Measurements from ENCODE around the gene CMIP. TPM values are rescaled to one million over a fixed set of nuclear protein-coding genes. Genes with fewer than 3 reads are reported as not detected.

Gene CMIP
- total and polyA plus RNA-seq, 7 donors = 1.4 to 8.9 (median 4.1) TPM

DNA sequence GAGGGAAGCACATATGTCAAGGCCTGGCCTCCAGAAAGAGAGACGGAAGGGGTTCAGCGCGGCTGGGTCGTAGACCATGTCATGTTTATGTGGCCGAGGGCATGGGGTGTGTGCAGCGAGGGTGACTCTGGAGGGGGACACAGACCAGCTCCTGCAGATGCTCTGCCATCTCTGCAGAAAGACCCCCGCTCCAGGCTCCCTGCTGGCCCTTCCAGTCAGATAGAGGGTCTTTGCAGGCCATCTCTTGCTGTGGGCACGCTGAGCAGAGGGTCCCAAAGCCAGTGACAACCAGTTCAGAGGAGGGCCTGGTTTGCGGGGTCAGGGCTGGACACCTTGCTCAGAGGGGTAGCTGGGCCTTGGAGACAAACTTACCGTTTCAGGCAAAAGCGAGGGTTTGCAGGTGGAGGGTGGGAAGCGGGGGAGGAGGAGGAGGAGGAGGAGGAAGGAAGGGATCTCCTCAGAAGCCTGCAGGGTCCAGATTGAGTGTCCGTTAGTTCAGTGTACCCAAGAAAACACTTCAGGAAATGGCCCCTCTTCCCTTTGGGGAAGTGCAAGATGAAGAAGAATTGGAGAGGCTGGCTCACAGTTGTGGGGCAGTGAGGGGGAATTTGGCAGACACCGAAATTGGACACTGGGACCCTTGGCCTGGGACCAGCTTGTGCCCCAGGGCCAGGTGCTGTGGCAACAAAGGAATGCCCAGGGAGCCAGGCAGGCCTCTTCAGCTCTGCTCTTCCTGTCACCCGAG, 102.8 kb downstream of the CMIP start:
- no peak overlapping the region for H3K27ac ChIP-seq
- no peak overlapping the region for H3K4me3 ChIP-seq
- H3K36me3 ChIP-seq (ENCODE audit: insufficient read depth in 1 of 2, low read depth in 1 of 2) = no peaks in the 10 kb centered on the region
- WGBS, 3 donors = 81 to 84% (median 84%) methylated on average over 15 of the region's 15 CpGs
- intact Hi-C loops (cut with DNase I) = no loop called here
- DNase-seq (no peak), ATAC-seq (no peak)
- H3K9me3 ChIP-seq = no peaks in the 10 kb centered on the region
- TF ChIP-seq, protein P1, sequence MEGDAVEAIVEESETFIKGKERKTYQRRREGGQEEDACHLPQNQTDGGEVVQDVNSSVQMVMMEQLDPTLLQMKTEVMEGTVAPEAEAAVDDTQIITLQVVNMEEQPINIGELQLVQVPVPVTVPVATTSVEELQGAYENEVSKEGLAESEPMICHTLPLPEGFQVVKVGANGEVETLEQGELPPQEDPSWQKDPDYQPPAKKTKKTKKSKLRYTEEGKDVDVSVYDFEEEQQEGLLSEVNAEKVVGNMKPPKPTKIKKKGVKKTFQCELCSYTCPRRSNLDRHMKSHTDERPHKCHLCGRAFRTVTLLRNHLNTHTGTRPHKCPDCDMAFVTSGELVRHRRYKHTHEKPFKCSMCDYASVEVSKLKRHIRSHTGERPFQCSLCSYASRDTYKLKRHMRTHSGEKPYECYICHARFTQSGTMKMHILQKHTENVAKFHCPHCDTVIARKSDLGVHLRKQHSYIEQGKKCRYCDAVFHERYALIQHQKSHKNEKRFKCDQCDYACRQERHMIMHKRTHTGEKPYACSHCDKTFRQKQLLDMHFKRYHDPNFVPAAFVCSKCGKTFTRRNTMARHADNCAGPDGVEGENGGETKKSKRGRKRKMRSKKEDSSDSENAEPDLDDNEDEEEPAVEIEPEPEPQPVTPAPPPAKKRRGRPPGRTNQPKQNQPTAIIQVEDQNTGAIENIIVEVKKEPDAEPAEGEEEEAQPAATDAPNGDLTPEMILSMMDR (IDR thresholded peaks at IDR 0.05) = no peak
- H3K27me3 ChIP-seq (ENCODE audit: insufficient read depth in 3 of 3, low read length in 2 of 3) = peaks cover 0 to 3% (median 0%) of the 10 kb centered on the region in 3 donors
- no peaks in the 10 kb centered on the region for H3K4me1 ChIP-seq

DNA sequence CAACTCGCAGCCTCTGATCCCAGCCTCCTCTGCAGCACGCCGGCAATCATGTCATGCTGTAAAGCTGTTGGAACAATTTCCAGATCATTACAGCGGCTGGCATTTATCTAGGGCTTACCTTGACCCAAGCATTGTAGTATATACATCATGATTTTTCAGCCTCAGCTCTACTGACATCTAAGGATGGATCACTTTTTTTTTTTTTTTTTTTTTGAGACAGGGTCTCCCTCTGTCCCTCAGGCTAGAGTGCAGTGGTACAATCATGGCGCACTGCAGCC, 103.3 kb downstream of the CMIP start:
- H3K9me3 ChIP-seq = no peaks in the 10 kb centered on the region
- ATAC-seq = no peak
- no peak overlapping the region for H3K4me3 ChIP-seq
- H3K36me3 ChIP-seq (ENCODE audit: insufficient read depth in 1 of 2, low read depth in 1 of 2) = no peaks in the 10 kb centered on the region
- no peak overlapping the region for H3K27ac ChIP-seq
- peaks cover 0 to 3% (median 0%) of the 10 kb centered on the region in 3 donors for H3K27me3 ChIP-seq (ENCODE audit: insufficient read depth in 3 of 3, low read length in 2 of 3)
- TF ChIP-seq, protein P1 (IDR thresholded peaks at IDR 0.05) = no peak
- 69 to 77% (median 73%) methylated on average over 5 of the region's 5 CpGs for WGBS, 3 donors
- intact Hi-C loops (cut with DNase I) = no loop called here
- H3K4me1 ChIP-seq = no peaks in the 10 kb centered on the region
- no peak for DNase-seq

DNA sequence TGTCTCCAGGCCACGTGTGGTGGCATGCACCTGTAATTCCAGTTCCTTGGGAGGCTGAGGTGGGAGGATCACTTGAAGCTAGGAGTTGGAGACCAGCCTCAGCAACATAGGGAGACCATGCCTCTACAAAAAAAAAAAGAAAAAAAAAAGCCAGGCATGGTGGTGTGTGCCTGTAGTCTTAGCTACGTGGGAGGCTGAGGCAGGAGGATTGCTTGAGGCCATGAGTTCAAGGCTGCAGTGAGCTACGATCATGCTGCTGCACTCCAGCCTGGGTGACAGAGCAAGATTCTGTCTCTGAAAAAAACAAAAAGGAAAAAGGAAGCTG, 103.9 kb downstream of the CMIP start:
- Histone ChIP-seq H3K36me3 (ENCODE audit: insufficient read depth in 1 of 2, low read depth in 1 of 2) (no peaks in the 10 kb centered on the region), H3K4me3 (no peak overlapping the region), H3K9me3 (no peaks in the 10 kb centered on the region), H3K27me3 (ENCODE audit: insufficient read depth in 3 of 3, low read length in 2 of 3) (peaks cover 0 to 3% (median 0%) of the 10 kb centered on the region in 3 donors), H3K27ac (no peak overlapping the region), H3K4me1 (no peaks in the 10 kb centered on the region)
- intact Hi-C loops (cut with DNase I) = no loop called here
- TF ChIP-seq, protein P1 (IDR thresholded peaks at IDR 0.05) = no peak
- DNase-seq (no peak), ATAC-seq (no peak)
- 94 to 96% (median 94%) methylated on average over 3 of the region's 3 CpGs for WGBS, 3 donors

DNA sequence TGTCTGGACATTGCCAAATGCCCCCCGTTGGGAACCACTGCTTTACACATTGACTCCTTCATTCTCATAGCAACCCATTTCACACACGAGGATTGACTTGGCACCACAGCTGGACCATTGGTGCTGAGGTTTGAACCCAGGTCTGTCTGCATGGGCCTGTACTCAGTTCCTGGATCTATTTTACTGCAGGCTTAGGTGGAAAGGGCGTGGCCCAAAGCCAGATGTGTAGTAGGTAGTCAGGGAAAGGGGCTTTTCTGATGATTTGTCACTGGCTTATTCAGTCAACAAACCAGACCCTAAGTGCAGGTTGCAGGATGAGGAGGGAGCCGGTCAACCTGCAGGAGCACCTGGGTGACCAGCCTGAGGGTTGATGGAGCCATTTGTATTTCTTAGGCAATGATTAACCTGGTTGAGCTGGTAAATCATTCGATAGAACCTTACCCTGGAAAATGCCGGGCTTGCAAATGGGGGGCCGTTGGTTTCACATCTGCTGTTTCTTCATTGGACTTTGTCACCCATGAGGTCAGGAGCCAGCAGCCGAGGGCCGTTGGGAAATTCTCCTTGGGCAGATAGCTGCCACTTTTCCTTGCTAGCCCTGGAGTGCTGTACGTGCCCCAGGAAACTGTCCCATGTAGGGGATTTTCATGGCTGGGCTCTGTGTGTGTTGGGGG, 104.4 kb downstream of the CMIP start:
- H3K9me3 ChIP-seq = no peaks in the 10 kb centered on the region
- peaks cover 0 to 3% (median 0%) of the 10 kb centered on the region in 3 donors for H3K27me3 ChIP-seq (ENCODE audit: insufficient read depth in 3 of 3, low read length in 2 of 3)
- ATAC-seq (no peak), DNase-seq (no peak)
- no peak overlapping the region for H3K27ac ChIP-seq
- H3K4me3 ChIP-seq = no peak overlapping the region
- H3K36me3 ChIP-seq (ENCODE audit: insufficient read depth in 1 of 2, low read depth in 1 of 2) = no peaks in the 10 kb centered on the region
- WGBS, 3 donors = 78 to 90% (median 86%) methylated on average over 10 of the region's 10 CpGs
- H3K4me1 ChIP-seq = no peaks in the 10 kb centered on the region
- intact Hi-C loops (cut with DNase I) = no loop called here
- TF ChIP-seq, protein P1 (IDR thresholded peaks at IDR 0.05) = no peak
